HG03025 (cell line): Measurements from ENCODE around the gene HBG2.
"Not testable (repeated sequence)": the region's sequence is repeated elsewhere in the genome, so short reads cannot be mapped to it uniquely, and the experiment has no call there.

Experiments
- ATAC-seq: cut with Tn5 transposase; IDR thresholded peaks from one replicate; pipeline ENCODE4 v1.9.1; 2021; ENCODE audit warnings: mild to moderate bottlenecking, moderate library complexity; ENCODE audit not compliant: unreplicated experiment, low FRiP score

The HBG2 gene

DNA sequence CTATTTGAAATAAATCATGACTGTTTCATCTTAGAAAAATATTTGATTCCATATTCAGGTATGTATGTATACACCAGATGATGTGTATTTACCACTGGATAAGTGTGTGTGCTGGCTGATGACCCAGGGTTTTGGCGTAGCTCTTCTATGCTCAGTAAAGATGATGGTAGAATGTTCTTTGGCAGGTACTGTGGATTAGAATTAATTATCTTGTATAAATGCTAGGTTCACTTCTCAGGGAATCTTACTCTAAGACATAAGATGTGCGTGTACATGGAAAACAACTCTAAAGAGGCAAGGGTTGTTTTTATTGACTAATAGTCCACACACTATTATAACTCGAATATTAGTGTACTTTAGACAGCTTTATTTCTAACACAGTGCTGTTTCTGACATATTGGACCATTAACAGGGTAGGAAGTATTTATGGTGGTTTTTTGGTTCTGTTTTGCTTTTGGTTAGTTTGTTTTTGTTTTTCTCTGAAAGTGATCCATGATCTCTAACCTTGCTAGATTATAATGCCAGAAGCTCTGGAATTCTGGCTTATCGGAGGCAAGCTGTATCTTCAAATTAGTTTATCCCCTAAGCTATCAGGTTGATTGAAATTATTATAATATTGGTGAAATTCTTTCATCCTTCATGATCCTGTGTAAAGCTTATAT, 3.9 kb downstream of the HBG2 start:
- ATAC-seq = no peak

DNA sequence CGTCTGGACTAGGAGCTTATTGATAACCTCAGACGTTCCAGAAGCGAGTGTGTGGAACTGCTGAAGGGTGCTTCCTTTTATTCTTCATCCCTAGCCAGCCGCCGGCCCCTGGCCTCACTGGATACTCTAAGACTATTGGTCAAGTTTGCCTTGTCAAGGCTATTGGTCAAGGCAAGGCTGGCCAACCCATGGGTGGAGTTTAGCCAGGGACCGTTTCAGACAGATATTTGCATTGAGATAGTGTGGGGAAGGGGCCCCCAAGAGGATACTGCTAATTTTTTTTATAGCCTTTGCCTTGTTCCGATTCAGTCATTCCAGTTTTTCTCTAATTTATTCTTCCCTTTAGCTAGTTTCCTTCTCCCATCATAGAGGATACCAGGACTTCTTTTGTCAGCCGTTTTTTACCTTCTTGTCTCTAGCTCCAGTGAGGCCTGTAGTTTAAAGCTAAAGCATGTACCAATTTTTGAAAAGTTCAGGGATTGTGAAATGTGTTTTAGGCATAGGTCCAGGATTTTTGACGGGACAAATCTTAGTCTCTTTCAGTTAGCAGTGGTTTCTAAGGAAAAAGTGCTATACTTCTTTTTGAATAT, 4.7 kb downstream of the HBG2 start, which contains the start of gene HBG1:
HBG1 (minus strand) TSS at position 51 of the 590 bp plus-strand sequence. CDS start 53 bp downstream, outside the sequence.
- not testable (repeated sequence) for ATAC-seq

- ATAC-seq = not testable (repeated sequence)
These were observed 6.1 kb downstream of the HBG2 start for GRCh38 chr11:5248498-5248897.

DNA sequence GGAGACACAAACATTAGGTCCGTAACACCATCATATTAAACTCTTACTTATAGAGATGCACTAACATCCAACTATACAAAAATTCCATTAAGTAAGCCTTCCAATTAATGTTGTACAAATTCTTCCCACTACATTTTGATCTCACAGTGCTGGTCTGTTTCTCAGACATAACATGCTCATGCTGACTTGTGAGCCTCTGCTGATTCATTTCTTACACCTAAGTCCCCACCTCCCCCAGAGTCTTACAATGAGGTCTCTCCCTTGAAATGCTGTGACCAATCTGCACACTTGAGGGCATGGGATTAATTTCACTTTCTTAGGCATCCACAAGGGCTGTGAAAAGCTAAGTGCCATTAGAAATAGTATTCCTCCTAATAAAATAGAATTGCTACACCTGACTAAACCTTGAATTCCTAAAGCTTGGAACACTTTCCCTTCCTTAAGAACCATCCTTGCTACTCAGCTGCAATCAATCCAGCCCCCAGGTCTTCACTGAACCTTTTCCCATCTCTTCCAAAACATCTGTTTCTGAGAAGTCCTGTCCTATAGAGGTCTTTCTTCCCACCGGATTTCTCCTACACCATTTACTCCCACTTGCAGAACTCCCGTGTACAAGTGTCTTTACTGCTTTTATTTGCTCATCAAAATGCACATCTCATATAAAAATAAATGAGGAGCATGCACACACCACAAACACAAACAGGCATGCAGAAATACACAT, 6.9 kb downstream of the HBG2 start:
- ATAC-seq = no peak

- ATAC-seq = no peak
These were observed 7.7 kb downstream of the HBG2 start for GRCh38 chr11:5246772-5247471.

DNA sequence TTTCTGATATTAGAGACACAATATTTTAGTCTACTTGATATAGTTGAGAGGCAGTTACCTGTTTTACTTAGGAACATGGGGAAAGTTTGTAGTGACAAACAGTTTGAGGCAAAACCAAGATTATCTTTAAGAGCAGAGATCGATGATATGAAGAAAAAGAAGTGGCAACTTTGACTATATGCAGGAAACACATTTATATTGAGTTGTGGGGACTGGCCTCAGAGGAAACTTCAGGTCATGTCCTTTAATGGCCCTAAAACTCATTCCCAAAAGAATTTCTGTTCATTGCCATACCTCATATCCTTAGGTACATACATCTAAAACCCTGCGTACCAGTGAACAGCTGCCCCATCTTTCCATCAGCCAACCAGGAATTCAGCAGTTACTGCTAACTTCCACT, 9.4 kb downstream of the HBG2 start:
- no peak for ATAC-seq

DNA sequence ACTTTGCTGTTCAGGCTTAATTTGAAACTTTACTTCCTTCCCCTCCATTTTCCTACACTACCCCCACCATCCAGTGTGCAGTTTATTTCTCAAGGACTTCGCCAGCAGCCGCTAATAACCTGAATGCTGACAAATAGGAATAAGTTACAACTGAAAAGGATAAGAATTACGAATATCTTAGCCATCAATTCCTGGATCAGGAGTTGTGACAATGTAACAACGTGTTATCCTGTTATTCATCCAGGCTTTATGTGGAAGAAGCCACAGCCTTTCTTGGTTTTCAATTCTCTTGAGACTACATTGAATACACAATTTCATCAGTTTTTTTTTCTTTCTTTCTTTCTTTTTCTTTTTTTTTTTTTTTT, 10.8 kb downstream of the HBG2 start:
- no peak for ATAC-seq

- ATAC-seq = peak; percentile 63
These were observed 11.4 kb downstream of the HBG2 start for GRCh38 chr11:5242933-5243815.

GRCh38 chr11:5242208-5242607, 12.4 kb downstream of the HBG2 start:
- no peak for ATAC-seq

DNA sequence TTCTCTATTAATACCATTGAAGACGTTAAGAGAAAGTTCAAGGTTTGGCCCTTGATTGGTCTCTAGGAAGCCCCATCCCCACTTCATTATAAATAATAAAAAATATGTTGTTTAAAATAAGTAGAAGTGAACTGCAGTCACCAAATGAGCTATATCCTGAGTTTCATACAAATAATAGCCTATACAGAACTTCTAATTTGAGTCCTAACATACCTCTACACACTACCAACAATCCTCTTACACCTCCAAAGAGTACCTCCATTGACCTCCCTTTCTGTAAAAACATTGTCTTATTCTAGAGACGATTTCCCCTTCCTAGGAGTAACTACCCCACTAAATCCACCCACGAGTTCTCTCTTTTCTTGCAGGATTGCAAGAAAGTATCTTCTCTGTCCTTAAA, 13.1 kb downstream of the HBG2 start:
- ATAC-seq = no peak

DNA sequence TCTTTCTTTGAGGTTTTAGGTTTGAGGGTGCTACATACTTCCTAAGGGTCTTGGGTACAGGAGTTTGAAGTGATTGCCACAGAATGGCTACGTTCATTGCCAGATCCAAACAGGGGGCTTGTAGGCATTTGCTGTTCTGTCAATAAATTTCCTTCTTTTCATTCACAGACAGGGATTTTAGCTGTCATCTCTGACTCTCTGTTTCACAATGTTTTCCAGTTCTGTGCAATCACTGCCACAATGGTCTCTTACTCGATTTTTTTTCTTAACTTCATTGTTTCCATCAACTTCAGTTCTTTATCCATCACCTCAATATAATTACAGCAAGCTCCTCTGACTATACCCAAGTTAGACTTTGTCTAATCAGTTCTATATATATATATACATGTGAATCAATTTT, 14.1 kb downstream of the HBG2 start:
- ATAC-seq = no peak

DNA sequence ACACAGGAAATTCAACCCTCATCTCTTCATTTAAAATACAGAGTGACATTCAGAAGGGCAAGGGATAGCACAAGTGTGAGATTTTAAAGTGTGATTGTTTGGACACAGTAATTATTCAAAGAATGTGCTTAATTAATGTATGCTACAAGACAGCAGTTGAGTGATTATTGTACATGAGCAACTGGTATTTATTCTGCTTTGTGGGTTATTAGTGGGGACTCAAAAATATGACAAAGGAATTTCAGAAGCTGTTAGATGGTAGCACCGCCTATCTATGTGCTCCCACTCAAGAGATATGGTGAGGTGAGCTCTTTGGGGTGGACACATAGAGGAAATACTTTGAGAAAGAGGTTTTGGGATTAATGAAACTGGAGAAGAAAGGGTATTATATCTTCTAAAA, 14.5 kb downstream of the HBG2 start:
- no peak for ATAC-seq

GRCh38 chr11:5239046-5239445, 15.5 kb downstream of the HBG2 start:
- ATAC-seq = no peak

GRCh38 chr11:5238486-5238885, 16.1 kb downstream of the HBG2 start:
- ATAC-seq = no peak

GRCh38 chr11:5237420-5237819, 17.2 kb downstream of the HBG2 start:
- no peak for ATAC-seq

GRCh38 chr11:5235364-5236095, 19.1 kb downstream of the HBG2 start:
- no peak for ATAC-seq

- peak; percentile 66 for ATAC-seq
These were observed 20.2 kb downstream of the HBG2 start, which contains the start of gene HBD for GRCh38 chr11:5234381-5234834. Gene HBD, minus strand, starts transcription at chr11:5234483. Its CDS starts 50 bp downstream, at chr11:5234433.

DNA sequence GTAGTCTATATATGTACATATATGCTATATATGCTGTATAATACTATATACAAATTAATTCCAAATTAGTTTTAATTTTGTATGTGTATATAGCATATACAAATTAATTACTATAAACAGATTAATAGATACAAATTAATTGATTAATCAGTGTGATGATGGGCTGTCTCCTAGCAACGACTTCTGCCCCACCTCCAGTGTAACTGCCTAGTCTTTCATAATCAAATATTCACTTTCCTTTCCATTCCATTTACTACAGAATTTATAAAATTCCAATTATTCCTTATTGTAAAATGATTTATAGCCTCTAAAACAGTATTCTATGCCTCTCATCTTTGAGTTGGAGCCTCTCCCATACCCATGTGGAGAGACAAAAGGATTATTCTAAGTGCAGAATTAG, 21.3 kb downstream of the HBG2 start:
- no peak for ATAC-seq

DNA sequence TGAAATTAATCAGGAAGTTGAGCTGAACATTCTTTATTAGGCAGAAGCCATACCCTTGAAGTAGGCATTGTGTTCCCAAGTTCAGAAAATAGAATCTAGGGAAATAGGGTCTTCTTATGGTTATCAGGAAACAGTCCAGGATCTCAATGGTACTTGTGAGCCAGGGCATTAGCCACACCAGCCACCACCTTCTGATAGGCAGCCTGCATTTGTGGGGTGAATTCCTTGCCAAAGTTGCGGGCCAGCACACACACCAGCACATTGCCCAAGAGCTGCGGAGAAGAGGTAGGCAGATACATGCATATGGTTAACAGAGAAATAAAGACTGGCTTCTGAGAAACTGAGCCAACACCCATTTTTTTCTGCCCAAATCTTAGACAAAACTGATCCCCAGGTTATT, 21.8 kb downstream of the HBG2 start:
- ATAC-seq = no peak
